Loucy (cell line): ENCODE data around the gene MSANTD1.

ENCODE experiments used
- H2AFZ ChIP-seq: fragments of 200-600 bp; sonication (generic); 2 replicates; pipeline ENCODE4 v1.6.0; 2016; ENCODE audit warnings: antibody characterized with exemption, mild to moderate bottlenecking, low read length, moderate library complexity
- H3F3A ChIP-seq: fragments of 200-600 bp; 2 replicates; pipeline ENCODE4 v1.6.0; 2016; ENCODE audit warnings: antibody characterized with exemption, low read depth, mild to moderate bottlenecking
- H3K27me3 ChIP-seq: fragments of 200-600 bp; sonication (generic); 2 replicates; pipeline ENCODE4 v1.6.1; 2014; ENCODE audit warnings: low read length, mild to moderate bottlenecking; ENCODE audit not compliant: insufficient read depth, poor library complexity, severe bottlenecking
- H3K36me3 ChIP-seq: fragments of 200-600 bp; sonication (generic); 2 replicates; pipeline ENCODE4 v1.6.1; 2016; ENCODE audit warnings: low read length; ENCODE audit not compliant: insufficient read depth
- H3K4me1 ChIP-seq: fragments of 200-600 bp; sonication (generic); 2 replicates; pipeline ENCODE4 v1.5.1; 2014; ENCODE audit warnings: low read length, mild to moderate bottlenecking; ENCODE audit not compliant: insufficient read depth, poor library complexity, severe bottlenecking
- H3K4me2 ChIP-seq: fragments of 200-600 bp; sonication (generic); 2 replicates; pipeline ENCODE4 v1.6.0; 2014; ENCODE audit warnings: antibody characterized with exemption, low read length, low read depth, mild to moderate bottlenecking; ENCODE audit not compliant: poor library complexity, severe bottlenecking
- H3K4me3 ChIP-seq: fragments of 200-600 bp; sonication (generic); 2 replicates; pipeline ENCODE4 v1.5.1; 2014; ENCODE audit warnings: low read length, mild to moderate bottlenecking, mixed read lengths; ENCODE audit not compliant: poor library complexity, severe bottlenecking
- H3K79me2 ChIP-seq: fragments of 200-600 bp; sonication (generic); 2 replicates; pipeline ENCODE4 v1.6.1; 2014; ENCODE audit warnings: low read length; ENCODE audit not compliant: insufficient read depth
- H3K9ac ChIP-seq: fragments of 200-600 bp; sonication (generic); 2 replicates; pipeline ENCODE4 v1.6.0; 2014; ENCODE audit warnings: mild to moderate bottlenecking, low read depth, low read length, moderate library complexity; ENCODE audit not compliant: poor library complexity, severe bottlenecking
- H3K9me2 ChIP-seq: fragments of 200-600 bp; sonication (generic); replicated peaks from 2 replicates; pipeline ENCODE4 v1.6.1; 2016; ENCODE audit warnings: low read depth, low read length, mixed read lengths
- H3K9me3 ChIP-seq: fragments of 200-600 bp; sonication (generic); 2 replicates; pipeline ENCODE4 v1.6.1; 2014; ENCODE audit warnings: mild to moderate bottlenecking, antibody characterized with exemption, low read length, low read depth; ENCODE audit not compliant: insufficient read depth
- H4K20me1 ChIP-seq: fragments of 200-600 bp; sonication (generic); 2 replicates; pipeline ENCODE4 v1.6.0; 2014; ENCODE audit warnings: antibody characterized with exemption, low read length, mild to moderate bottlenecking; ENCODE audit not compliant: insufficient read depth, poor library complexity, severe bottlenecking
- EZH2phosphoT487 ChIP-seq: fragments of 200-600 bp; IDR thresholded peaks from 2 replicates; pipeline ENCODE4 v1.6.1; 2018; ENCODE audit warnings: antibody characterized with exemption, mild to moderate bottlenecking, moderate library complexity, borderline replicate concordance
- TF ChIP-seq, protein P1 (sequence below): fragments of 200-600 bp; sonication (generic); conservative IDR thresholded peaks from 2 replicates; pipeline ENCODE4 v1.5.1; 2014; ENCODE audit warnings: mild to moderate bottlenecking, antibody characterized with exemption, low read length

The MSANTD1 gene

DNA sequence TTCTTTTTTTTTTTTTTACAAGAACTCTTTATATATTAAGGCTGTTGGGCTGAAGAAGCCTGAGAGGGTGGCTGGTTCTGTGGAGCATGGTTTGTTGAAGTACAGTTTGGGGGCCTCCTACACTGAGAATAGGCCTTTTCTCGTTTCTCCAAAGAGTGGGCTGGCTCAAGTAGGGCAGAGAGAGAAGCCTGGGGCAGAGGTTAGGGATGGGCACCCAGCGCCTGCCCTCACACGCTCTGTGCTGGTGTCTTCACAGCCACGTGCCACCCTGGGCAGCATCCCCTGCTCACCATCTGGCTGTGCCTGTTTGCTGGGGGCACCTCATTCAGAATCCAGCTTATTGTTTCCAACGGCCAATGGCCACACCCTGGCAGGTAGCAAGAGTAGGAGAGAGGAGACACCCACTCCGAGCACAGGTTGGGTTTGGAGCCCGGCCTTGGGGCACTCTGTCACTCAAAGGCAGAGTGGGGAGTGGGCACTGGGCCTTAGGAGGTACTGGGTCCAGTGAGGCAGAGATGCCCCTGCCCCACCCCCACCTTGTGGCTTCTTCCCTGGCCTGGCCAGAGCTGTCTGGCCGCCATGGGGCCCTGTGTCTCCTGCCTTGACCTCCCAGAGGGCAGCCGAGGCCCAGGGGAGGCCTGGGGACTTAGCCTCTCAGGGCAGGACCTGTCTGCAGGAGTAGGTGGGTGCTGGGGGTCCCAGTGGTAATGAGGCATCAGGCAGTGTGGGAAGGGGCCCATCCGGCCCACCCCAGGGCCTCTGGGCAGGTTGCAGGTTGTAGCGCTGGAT, 2.9 kb downstream of the MSANTD1 start:
- Histone ChIP-seq H3K27me3 (no peaks in the 10 kb centered on the region), H3K9me2 (no peaks in the 10 kb centered on the region), H3K4me3 (no peak overlapping the region), H3K79me2 (no peaks in the 10 kb centered on the region), H2AFZ (no peak overlapping the region), H3K4me2 (no peak overlapping the region), H3K4me1 (peaks cover 9% of the 10 kb centered on the region), H4K20me1 (no peaks in the 10 kb centered on the region), H3F3A (no peaks in the 10 kb centered on the region), H3K9me3 (no peaks in the 10 kb centered on the region), H3K9ac (no peak overlapping the region), H3K36me3 (no peaks in the 10 kb centered on the region)
- TF ChIP-seq EZH2phosphoT487, result no peak
- TF ChIP-seq, protein P1, sequence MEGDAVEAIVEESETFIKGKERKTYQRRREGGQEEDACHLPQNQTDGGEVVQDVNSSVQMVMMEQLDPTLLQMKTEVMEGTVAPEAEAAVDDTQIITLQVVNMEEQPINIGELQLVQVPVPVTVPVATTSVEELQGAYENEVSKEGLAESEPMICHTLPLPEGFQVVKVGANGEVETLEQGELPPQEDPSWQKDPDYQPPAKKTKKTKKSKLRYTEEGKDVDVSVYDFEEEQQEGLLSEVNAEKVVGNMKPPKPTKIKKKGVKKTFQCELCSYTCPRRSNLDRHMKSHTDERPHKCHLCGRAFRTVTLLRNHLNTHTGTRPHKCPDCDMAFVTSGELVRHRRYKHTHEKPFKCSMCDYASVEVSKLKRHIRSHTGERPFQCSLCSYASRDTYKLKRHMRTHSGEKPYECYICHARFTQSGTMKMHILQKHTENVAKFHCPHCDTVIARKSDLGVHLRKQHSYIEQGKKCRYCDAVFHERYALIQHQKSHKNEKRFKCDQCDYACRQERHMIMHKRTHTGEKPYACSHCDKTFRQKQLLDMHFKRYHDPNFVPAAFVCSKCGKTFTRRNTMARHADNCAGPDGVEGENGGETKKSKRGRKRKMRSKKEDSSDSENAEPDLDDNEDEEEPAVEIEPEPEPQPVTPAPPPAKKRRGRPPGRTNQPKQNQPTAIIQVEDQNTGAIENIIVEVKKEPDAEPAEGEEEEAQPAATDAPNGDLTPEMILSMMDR, result no peak

DNA sequence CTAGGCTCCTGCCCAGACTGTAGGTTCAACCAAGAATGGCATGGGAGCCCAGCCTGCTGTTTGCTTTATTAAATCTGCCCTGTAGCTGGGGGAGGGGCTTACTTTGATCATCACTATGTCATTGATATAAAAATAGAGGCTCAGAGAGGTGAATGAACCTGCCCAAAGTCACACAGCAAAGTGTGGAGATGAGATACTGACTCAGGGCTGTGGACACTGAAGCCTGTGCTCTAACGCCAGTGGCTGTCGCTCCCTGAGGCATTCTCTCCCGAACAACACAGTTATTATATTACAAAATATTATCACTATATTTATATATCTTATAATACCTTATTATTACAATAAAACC, 3.5 kb downstream of the MSANTD1 start:
- H3K27me3 ChIP-seq, result no peaks in the 10 kb centered on the region
- H4K20me1 ChIP-seq, result no peaks in the 10 kb centered on the region
- H3K9ac ChIP-seq, result no peak overlapping the region
- H3K4me1 ChIP-seq, result peaks cover 9% of the 10 kb centered on the region
- no peak overlapping the region for H2AFZ ChIP-seq
- H3K9me2 ChIP-seq, result no peaks in the 10 kb centered on the region
- H3K4me2 ChIP-seq, result no peak overlapping the region
- H3K9me3 ChIP-seq, result no peaks in the 10 kb centered on the region
- no peak overlapping the region for H3K4me3 ChIP-seq
- H3K79me2 ChIP-seq, result no peaks in the 10 kb centered on the region
- TF ChIP-seq EZH2phosphoT487, result no peak
- TF ChIP-seq, protein P1, result no peak
- H3K36me3 ChIP-seq, result no peaks in the 10 kb centered on the region
- H3F3A ChIP-seq, result no peaks in the 10 kb centered on the region

DNA sequence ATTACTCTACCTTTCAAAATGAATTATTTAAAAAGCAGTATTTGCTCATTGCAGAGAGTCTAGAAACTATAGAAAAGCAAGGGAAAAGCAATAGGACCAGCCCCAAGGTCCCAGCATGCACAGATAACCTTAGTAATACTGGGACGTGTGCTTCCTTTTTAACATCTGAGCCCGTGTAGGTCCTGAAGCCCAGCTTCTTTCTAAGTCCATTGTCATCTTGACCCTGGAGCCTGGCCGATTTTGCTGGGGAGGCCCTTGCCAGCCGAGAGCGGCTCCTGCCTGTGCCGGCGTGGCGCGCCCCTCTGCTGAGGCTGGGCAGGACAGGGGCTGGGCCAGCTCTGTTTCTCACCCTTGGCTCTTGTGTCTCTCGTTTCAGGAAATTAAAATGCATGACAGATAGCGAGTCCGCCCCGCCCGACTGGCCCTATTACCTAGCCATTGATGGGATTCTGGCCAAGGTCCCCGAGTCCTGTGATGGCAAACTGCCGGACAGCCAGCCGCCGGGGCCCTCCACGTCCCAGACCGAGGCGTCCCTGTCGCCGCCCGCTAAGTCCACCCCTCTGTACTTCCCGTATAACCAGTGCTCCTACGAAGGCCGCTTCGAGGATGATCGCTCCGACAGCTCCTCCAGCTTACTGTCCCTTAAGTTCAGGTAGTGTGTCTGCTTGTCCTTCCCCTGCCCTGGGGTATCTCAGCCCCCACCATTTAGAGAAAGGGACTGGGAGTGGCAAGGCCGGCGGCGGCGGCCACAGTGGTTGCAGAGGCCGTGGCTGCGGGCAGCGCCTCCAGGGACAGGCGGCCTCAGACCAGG, 4.1 kb downstream of the MSANTD1 start:
- peaks cover 9% of the 10 kb centered on the region for H3K4me1 ChIP-seq
- no peaks in the 10 kb centered on the region for H4K20me1 ChIP-seq
- H3K4me2 ChIP-seq, result no peak overlapping the region

More for the DNA sequence above, 4.1 kb downstream of the MSANTD1 start:
- H3K9me2 ChIP-seq, result no peaks in the 10 kb centered on the region
- H3K4me3 ChIP-seq, result no peak overlapping the region
- H3F3A ChIP-seq, result no peaks in the 10 kb centered on the region
- no peak overlapping the region for H2AFZ ChIP-seq
- no peak for TF ChIP-seq EZH2phosphoT487
- TF ChIP-seq, protein P1, result no peak
- H3K9me3 ChIP-seq, result no peaks in the 10 kb centered on the region
- H3K79me2 ChIP-seq, result no peaks in the 10 kb centered on the region
- H3K27me3 ChIP-seq, result no peaks in the 10 kb centered on the region
- no peaks in the 10 kb centered on the region for H3K36me3 ChIP-seq
- no peak overlapping the region for H3K9ac ChIP-seq
